ENCODE results near the gene MICAL3.
A peak's percentile ranks its signal among the peaks of the same experiment; 100 is the strongest.
"Not testable (repeated sequence)": the region's sequence is repeated elsewhere in the genome, so short reads cannot be mapped to it uniquely, and the experiment has no call there.

The MICAL3 gene

GRCh38 chr22:18024276-18024939, at the start of gene MICAL3:
Gene MICAL3 (minus strand): TSS chr22:18024561. CDS start chr22:17906812, 117,749 bp downstream.
- peak; percentile 69 for DNase-seq

- DNase-seq: not testable (repeated sequence)
These were observed 49.6 kb upstream of the MICAL3 start for GRCh38 chr22:18073927-18074326.

GRCh38 chr22:18073467-18073866, 49.1 kb upstream of the MICAL3 start:
- DNase-seq: no peak

DNA sequence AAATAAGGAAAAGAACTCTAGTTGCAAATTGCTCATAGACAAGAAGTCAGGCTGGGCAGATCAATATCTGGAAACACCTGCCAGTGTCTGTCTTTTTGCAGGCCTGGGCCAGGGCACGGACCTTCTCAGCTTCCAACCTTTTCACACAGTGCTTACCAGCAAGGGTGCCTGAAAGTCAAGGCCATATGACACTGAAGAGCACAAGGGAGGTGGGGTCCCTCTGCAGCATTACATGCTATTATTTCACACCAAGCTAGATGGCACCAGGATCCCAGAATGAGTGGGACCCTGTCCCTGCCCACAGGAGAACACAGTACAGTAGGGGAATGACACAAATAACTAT, 47.6 kb upstream of the MICAL3 start:
- no peak for DNase-seq

- not testable (repeated sequence) for DNase-seq
These were observed 47.1 kb upstream of the MICAL3 start for GRCh38 chr22:18071307-18071967.

- no peak for DNase-seq
These were observed 46.4 kb upstream of the MICAL3 start for GRCh38 chr22:18070556-18071306.

- DNase-seq: no peak
These were observed 45.7 kb upstream of the MICAL3 start for GRCh38 chr22:18070041-18070440.

DNA sequence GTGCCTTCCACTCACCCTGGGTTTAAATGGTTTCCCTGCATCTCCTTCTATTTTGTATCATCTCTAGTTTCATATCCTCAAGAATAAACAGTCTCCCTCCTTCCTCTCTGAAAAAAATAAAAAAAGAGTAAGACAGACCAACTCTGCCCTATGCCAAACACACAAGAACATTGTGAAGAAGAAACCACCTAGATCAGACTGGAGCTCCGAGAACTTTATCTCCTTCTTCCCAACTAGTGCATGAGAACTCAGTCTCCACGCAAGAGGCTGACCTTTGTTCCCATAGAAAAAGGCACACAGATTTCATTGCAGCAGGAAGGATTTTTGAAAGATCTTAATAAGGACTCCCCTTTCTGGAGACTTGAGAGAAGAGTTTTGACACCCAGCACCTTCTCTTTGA, 44.7 kb upstream of the MICAL3 start:
- no peak for DNase-seq

- DNase-seq: no peak
These were observed 44.1 kb upstream of the MICAL3 start for GRCh38 chr22:18068381-18068988.

DNA sequence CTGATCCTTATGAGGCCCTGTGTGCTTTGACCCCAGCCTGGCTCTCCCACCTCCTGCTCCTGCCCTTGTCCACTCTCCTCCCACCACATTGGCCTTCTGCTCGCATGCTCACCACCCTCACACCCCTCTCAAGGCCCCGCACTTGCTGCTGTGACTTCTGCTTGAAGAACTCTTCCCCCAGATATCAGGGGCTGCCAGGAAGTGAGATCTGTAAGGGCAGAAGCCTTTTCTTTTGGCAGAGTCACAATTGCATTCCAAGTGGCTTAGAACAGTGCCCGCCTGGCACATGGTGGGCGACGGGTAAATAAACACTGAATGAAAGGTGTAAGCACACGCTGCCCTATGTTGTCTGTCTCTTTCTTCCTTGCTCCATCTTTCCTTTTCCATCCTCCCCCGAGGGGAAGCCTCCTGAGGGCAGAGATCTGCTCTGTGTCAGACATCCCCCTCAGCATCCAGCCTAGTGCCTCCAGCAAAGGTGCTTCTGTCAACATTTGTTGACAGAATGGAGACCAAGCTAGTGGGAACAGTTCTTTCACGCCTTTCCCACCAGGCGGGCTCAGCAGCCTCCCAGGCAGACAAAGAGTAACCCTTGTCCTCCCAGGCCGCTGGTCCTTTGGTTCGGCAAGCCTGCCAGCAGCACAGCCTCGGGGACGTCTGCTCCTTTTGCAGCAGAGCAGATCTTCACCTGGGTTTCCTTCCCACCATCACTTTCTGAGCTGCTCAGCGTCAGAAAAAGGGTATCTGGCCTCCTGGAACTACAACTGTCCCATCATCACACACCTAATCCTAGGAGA, 43.4 kb upstream of the MICAL3 start:
- DNase-seq: no peak

GRCh38 chr22:18067121-18067520, 42.8 kb upstream of the MICAL3 start:
- no peak for DNase-seq

DNA sequence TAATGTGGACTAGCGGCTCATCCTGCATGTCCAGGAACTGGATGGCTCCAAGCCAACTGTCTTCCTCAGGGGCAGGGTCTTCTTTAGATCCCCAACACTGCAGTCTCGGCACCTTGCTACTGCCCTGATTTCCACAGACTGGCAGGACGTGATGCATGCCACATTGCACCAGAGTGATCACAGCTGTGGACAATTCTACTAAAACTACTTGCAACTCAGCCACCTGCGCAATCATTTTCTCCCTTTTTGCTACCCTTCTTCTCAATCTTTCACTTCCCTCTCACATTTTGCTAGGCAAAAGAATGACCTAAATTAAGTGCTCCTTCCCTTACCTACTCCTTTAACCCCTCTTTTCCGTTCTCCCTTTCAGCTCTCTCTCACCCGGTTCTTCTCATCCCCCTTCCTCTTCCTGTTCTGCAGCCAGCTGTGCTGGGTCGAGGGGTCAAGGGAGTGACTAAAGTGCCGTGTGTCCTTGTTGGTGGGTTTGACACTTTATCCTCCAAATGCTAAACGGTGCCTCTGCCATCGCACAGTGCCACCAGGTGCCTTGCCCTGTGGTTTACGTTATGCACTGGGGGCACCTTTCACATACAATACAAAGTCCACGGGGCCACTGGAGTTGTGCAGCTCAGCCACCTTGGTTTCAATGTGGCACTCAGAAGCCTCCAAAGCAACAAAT, 42.0 kb upstream of the MICAL3 start:
- DNase-seq: no peak

GRCh38 chr22:18065256-18065655, 40.9 kb upstream of the MICAL3 start:
- DNase-seq: no peak

GRCh38 chr22:18064636-18065035, 40.3 kb upstream of the MICAL3 start:
- DNase-seq: no peak

- not testable (repeated sequence) for DNase-seq
These were observed 39.4 kb upstream of the MICAL3 start for GRCh38 chr22:18063715-18064114.

GRCh38 chr22:18063306-18063705, 38.9 kb upstream of the MICAL3 start:
- no peak for DNase-seq

GRCh38 chr22:18062421-18062820, 38.1 kb upstream of the MICAL3 start:
- no peak for DNase-seq

GRCh38 chr22:18060646-18061620, 36.6 kb upstream of the MICAL3 start:
- DNase-seq: no peak

- DNase-seq: no peak
These were observed 35.6 kb upstream of the MICAL3 start for GRCh38 chr22:18059991-18060390.

DNA sequence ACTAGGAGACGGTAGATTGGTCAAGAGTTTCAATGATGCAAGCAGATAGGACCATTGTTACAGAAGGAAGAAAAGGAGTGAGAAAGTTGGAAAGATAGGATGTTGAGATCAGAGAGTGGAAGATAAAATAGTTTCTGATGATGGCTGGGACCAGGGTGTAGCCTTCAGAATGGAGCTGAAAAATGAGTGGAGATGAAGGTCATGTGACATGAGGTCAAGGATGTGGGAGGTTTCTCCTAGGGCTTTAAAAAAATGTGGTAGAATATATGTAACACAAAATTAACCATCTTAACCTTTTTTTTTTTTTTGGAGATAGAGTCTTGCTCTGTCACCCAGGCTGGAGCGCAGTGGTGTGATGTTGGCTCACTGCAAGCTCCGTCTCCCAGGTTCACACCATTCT, 35.1 kb upstream of the MICAL3 start:
- DNase-seq: no peak

GRCh38 chr22:18059094-18059417, 34.7 kb upstream of the MICAL3 start:
- no peak for DNase-seq
